ENCODE measurements around the gene ULK3. TPM values are rescaled to one million over a fixed set of nuclear protein-coding genes. Genes with fewer than 3 reads are reported as not detected.
"Not testable (repeated sequence)": the region's sequence is repeated elsewhere in the genome, so short reads cannot be mapped to it uniquely, and the experiment has no call there.

The ULK3 gene
- total RNA-seq, 1 donor from 2014 or later: 46.5 TPM

DNA sequence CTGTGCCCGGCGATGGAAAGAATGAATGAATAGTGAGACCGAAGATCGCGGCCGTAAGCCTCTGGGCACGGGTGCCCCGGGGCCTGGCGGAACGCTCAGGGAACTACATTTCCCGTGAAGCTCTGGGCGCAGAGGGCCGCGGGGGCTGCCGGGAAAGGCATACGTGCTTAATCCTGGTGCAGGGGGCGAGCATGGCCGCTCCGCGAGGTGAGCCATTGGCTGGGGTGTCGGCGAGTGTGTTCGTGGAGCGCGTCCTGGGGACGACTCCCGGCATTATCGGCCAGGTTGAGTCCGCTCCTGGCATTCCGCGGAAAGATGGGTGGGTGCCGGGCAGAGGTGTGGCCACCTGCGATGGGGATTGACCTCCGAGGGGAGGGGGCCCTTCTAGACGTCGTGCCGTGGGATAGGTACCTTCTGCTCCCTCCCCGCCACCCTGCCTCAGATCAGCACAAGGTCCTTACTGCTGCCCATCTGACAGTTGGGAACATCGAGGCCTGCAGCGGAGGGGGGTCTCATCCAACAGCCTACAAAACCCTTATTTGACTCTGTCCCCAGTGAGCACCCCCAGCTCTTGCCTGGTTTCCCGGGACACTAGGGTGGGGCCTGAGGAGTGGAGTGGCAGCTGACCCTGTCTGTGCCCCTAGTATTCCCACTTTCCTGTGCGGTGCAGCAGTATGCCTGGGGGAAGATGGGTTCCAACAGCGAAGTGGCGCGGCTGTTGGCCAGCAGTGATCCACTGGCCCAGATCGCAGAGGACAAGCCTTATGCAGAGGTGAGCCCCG lies 47.1 kb upstream of the ULK3 start, which contains the start of gene MPI:
MPI (plus strand) TSS at position 160 of the 782 bp plus-strand sequence; CDS start at position 192, 32 bp downstream.
- Mint-ChIP-seq H3K27me3 (ENCODE audit: unreplicated experiment) (peaks cover 2% of the 10 kb centered on the region), H3K9me3 (ENCODE audit: unreplicated experiment) (peaks cover 4% of the 10 kb centered on the region), H3K4me3 (ENCODE audit: unreplicated experiment) (peak within 1 kb of the TSS; percentile 87), H3K36me3 (ENCODE audit: unreplicated experiment) (no peaks in the 10 kb centered on the region), H3K27ac (ENCODE audit: unreplicated experiment) (peak within 1 kb of the TSS; percentile 95), H3K4me1 (ENCODE audit: low read depth, unreplicated experiment) (peaks cover 6% of the 10 kb centered on the region)
- DNase-seq: peak; percentile 94
- TF ChIP-seq, protein P1, sequence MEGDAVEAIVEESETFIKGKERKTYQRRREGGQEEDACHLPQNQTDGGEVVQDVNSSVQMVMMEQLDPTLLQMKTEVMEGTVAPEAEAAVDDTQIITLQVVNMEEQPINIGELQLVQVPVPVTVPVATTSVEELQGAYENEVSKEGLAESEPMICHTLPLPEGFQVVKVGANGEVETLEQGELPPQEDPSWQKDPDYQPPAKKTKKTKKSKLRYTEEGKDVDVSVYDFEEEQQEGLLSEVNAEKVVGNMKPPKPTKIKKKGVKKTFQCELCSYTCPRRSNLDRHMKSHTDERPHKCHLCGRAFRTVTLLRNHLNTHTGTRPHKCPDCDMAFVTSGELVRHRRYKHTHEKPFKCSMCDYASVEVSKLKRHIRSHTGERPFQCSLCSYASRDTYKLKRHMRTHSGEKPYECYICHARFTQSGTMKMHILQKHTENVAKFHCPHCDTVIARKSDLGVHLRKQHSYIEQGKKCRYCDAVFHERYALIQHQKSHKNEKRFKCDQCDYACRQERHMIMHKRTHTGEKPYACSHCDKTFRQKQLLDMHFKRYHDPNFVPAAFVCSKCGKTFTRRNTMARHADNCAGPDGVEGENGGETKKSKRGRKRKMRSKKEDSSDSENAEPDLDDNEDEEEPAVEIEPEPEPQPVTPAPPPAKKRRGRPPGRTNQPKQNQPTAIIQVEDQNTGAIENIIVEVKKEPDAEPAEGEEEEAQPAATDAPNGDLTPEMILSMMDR (IDR thresholded peaks at IDR 0.05; ENCODE audit: partially characterized antibody, unreplicated experiment): peak; percentile 33

DNA sequence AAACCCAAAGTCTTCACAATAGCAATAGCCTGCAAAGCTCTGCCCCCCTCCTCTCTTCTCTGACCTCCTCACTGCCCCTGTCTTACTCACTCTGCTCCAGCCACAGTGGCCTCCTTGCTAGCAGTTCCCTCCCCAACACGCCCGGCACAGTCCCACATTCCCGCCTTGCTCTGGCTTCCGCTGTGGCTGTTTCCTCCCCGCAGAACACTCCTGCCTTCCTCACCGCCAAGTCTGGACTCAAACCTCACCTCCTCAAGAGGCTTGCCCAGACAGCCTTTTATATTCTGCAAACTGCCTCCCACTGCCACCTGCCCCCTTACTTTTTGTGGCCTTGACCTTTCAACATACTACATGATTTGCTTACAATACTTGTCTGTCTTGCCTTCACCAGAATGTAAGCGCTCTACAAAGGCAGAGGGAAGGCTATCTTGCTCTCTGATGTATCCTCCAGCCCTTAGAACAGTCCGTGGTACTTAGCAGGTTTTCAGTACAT lies 46.5 kb upstream of the ULK3 start:
- DNase-seq: peak; percentile 38
- TF ChIP-seq, protein P1 (IDR thresholded peaks at IDR 0.05; ENCODE audit: partially characterized antibody, unreplicated experiment): no peak
- Mint-ChIP-seq H3K36me3 (ENCODE audit: unreplicated experiment) (no peaks in the 10 kb centered on the region), H3K4me1 (ENCODE audit: low read depth, unreplicated experiment) (peaks cover 6% of the 10 kb centered on the region), H3K27ac (ENCODE audit: unreplicated experiment) (peak overlapping the region; percentile 95), H3K9me3 (ENCODE audit: unreplicated experiment) (peaks cover 4% of the 10 kb centered on the region), H3K4me3 (ENCODE audit: unreplicated experiment) (peak overlapping the region; percentile 87), H3K27me3 (ENCODE audit: unreplicated experiment) (peaks cover 2% of the 10 kb centered on the region)

DNA sequence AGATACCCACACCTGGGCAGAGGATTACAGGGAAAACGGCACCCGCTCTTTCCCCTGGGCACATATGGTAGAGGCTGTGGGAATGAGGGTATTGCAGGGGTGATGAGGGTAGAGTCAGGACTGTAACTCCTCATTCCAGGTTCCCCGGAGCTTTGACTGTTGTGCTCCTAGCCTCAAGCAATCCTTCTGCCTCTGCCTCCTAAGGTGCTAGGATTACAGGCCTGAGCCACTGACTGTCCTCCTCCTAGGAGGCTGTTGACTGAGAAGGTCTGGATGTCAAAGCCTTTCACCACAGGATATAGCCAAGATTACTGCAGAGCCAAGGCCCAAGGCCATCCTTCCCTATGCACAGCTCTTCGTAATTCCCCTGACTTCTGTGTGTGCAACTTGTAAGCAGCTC lies 45.8 kb upstream of the ULK3 start:
- H3K4me3 Mint-ChIP-seq (ENCODE audit: unreplicated experiment): peak overlapping the region; percentile 55
- H3K9me3 Mint-ChIP-seq (ENCODE audit: unreplicated experiment): peaks cover 4% of the 10 kb centered on the region
- H3K27ac Mint-ChIP-seq (ENCODE audit: unreplicated experiment): peak overlapping the region; percentile 95

DNA sequence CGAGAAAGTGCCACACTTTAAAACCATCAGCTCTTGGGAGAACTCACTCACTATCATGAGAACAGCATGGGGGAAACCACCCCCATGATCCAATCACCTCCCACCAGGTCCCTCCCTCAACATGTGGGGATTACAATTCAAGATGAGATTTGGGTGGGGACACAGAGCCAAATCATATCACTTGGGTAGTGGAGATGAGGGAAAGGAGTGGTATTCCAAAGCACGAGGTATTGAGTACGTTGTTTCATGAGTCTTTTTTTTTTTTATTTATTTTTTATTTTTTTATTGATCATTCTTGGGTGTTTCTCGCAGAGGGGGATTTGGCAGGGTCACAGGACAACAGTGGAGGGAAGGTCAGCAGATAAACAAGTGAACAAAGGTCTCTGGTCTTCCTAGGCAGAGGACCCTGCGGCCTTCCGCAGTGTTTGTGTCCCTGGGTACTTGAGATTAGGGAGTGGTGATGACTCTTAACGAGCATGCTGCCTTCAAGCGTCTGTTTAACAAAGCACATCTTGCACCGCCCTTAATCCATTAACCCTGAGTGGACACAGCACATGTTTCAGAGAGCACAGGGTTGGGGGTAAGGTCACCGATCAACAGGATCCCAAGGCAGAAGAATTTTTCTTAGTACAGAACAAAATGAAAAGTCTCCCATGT lies 44.7 kb upstream of the ULK3 start:
- not testable (repeated sequence) for H3K9me3 Mint-ChIP-seq (ENCODE audit: unreplicated experiment); H3K4me3 Mint-ChIP-seq (ENCODE audit: unreplicated experiment); DNase-seq; H3K27ac Mint-ChIP-seq (ENCODE audit: unreplicated experiment); H3K36me3 Mint-ChIP-seq (ENCODE audit: unreplicated experiment); H3K4me1 Mint-ChIP-seq (ENCODE audit: low read depth, unreplicated experiment); H3K27me3 Mint-ChIP-seq (ENCODE audit: unreplicated experiment)

More for the DNA sequence above, 45.8 kb upstream of the ULK3 start:
- H3K4me1 Mint-ChIP-seq (ENCODE audit: low read depth, unreplicated experiment): peaks cover 6% of the 10 kb centered on the region
- TF ChIP-seq, protein P1 (IDR thresholded peaks at IDR 0.05; ENCODE audit: partially characterized antibody, unreplicated experiment): no peak
- no peak for DNase-seq
- no peaks in the 10 kb centered on the region for H3K36me3 Mint-ChIP-seq (ENCODE audit: unreplicated experiment)
- H3K27me3 Mint-ChIP-seq (ENCODE audit: unreplicated experiment): peaks cover 2% of the 10 kb centered on the region

- Mint-ChIP-seq H3K4me3 (ENCODE audit: unreplicated experiment) (no peak overlapping the region), H3K27ac (ENCODE audit: unreplicated experiment) (no peak overlapping the region), H3K27me3 (ENCODE audit: unreplicated experiment) (peaks cover 2% of the 10 kb centered on the region), H3K36me3 (ENCODE audit: unreplicated experiment) (peaks cover 5% of the 10 kb centered on the region), H3K9me3 (ENCODE audit: unreplicated experiment) (peaks cover 4% of the 10 kb centered on the region), H3K4me1 (ENCODE audit: low read depth, unreplicated experiment) (peaks cover 6% of the 10 kb centered on the region)
- DNase-seq: no peak
- TF ChIP-seq, protein P1 (IDR thresholded peaks at IDR 0.05; ENCODE audit: partially characterized antibody, unreplicated experiment): no peak
Measured at GRCh38 chr15:74885461-74885860, 42.5 kb upstream of the ULK3 start.
